Ishikawa (cell line): Measurements from ENCODE around the gene IL1RN.

ENCODE experiments used
- CEBPB ChIP-seq: IDR thresholded peaks from 2 replicates; pipeline ENCODE4 v1.6.1; 2012
- CREB1 ChIP-seq: IDR thresholded peaks from 2 replicates; pipeline ENCODE4 v1.6.1; 2012; ENCODE audit warnings: low read depth
- EGR1 ChIP-seq: IDR thresholded peaks from 2 replicates; pipeline ENCODE4 v1.6.1; 2012
- EP300 ChIP-seq: IDR thresholded peaks from 2 replicates; pipeline ENCODE4 v1.6.1; 2012; ENCODE audit warnings: borderline replicate concordance
- FOXM1 ChIP-seq: IDR thresholded peaks from 2 replicates; pipeline ENCODE4 v1.6.1; 2012; ENCODE audit warnings: low read depth, borderline replicate concordance
- NFIC ChIP-seq: IDR thresholded peaks from 2 replicates; pipeline ENCODE4 v1.6.1; 2012
- RAD21 ChIP-seq: IDR thresholded peaks from 2 replicates; pipeline ENCODE4 v1.6.1; 2012; ENCODE audit warnings: low read depth
- TAF1 ChIP-seq: IDR thresholded peaks from 2 replicates; pipeline ENCODE4 v1.6.1; 2012; ENCODE audit warnings: low read depth, mild to moderate bottlenecking
- TCF12 ChIP-seq: IDR thresholded peaks from 2 replicates; pipeline ENCODE4 v1.6.1; 2012; ENCODE audit warnings: low read depth
- TEAD4 ChIP-seq: IDR thresholded peaks from 2 replicates; pipeline ENCODE4 v1.6.1; 2012
- YY1 ChIP-seq: IDR thresholded peaks from 2 replicates; pipeline ENCODE4 v1.6.1; 2012; ENCODE audit warnings: low read depth
- ZBTB7A ChIP-seq: IDR thresholded peaks from 2 replicates; pipeline ENCODE4 v1.6.1; 2012; ENCODE audit warnings: low read depth
- TF ChIP-seq, protein P1 (sequence below): IDR thresholded peaks from 2 replicates; pipeline ENCODE4 v1.6.1; 2012
- TF ChIP-seq, protein P2 (sequence below): IDR thresholded peaks from 2 replicates; pipeline ENCODE4 v1.6.1; 2012; ENCODE audit warnings: low read depth, mild to moderate bottlenecking
- TF ChIP-seq, protein P3 (sequence below): IDR thresholded peaks from 2 replicates; pipeline ENCODE4 v1.6.1; 2012

The IL1RN gene

GRCh38 chr2:113114996-113115395, 12.4 kb upstream of the IL1RN start:
- TF ChIP-seq CREB1 (no peak), EGR1 (no peak), CEBPB (no peak), TAF1 (no peak), YY1 (no peak), EP300 (no peak), NFIC (no peak), RAD21 (no peak), ZBTB7A (no peak), TCF12 (no peak), TEAD4 (no peak), FOXM1 (no peak)
- TF ChIP-seq, protein P1, sequence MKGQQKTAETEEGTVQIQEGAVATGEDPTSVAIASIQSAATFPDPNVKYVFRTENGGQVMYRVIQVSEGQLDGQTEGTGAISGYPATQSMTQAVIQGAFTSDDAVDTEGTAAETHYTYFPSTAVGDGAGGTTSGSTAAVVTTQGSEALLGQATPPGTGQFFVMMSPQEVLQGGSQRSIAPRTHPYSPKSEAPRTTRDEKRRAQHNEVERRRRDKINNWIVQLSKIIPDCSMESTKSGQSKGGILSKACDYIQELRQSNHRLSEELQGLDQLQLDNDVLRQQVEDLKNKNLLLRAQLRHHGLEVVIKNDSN: no peak
- TF ChIP-seq, protein P2, sequence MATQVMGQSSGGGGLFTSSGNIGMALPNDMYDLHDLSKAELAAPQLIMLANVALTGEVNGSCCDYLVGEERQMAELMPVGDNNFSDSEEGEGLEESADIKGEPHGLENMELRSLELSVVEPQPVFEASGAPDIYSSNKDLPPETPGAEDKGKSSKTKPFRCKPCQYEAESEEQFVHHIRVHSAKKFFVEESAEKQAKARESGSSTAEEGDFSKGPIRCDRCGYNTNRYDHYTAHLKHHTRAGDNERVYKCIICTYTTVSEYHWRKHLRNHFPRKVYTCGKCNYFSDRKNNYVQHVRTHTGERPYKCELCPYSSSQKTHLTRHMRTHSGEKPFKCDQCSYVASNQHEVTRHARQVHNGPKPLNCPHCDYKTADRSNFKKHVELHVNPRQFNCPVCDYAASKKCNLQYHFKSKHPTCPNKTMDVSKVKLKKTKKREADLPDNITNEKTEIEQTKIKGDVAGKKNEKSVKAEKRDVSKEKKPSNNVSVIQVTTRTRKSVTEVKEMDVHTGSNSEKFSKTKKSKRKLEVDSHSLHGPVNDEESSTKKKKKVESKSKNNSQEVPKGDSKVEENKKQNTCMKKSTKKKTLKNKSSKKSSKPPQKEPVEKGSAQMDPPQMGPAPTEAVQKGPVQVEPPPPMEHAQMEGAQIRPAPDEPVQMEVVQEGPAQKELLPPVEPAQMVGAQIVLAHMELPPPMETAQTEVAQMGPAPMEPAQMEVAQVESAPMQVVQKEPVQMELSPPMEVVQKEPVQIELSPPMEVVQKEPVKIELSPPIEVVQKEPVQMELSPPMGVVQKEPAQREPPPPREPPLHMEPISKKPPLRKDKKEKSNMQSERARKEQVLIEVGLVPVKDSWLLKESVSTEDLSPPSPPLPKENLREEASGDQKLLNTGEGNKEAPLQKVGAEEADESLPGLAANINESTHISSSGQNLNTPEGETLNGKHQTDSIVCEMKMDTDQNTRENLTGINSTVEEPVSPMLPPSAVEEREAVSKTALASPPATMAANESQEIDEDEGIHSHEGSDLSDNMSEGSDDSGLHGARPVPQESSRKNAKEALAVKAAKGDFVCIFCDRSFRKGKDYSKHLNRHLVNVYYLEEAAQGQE: no peak
- TF ChIP-seq, protein P3, sequence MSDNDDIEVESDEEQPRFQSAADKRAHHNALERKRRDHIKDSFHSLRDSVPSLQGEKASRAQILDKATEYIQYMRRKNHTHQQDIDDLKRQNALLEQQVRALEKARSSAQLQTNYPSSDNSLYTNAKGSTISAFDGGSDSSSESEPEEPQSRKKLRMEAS: no peak

DNA sequence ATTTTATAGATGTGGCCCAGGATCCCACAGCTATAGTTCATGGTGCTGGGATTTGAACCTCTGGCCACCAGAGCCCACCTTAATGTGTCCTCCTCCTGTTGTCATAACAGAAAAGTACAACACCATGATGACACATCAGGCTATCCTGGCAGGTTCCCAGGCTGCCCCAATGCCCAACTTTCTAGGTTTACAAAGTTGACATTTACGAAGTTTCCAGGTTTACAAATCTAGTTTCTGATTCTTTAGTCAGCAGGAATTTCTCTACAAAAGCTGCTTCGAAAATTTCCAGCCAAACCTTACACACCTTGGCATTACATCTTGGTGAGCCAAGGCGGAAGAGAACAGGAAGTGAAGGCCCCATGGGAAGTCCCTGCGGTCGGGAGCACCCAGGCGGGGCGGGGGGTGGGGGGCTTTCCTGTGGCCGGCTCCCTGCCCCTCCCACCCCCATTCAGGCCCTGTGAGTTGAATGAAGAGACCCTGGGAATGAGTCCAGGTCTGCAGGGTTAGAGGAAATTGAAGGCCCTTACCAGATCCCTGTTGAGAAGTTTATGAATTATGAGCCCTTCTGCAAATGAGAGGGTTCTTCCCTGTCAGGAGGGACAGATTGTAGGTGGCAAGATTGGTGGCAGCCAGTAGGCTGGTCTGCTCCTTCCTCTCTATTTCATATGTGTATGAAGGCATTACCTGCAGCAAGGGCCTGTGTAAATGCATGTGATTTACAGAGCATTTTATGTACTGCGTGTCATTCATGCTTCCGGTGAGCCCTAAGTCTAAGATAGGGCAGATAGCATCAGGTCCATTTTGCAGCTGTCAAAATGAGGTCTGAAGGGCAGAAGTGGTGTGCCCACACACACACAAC, 11.1 kb upstream of the IL1RN start:
- TF ChIP-seq TAF1 (no peak), EGR1 (no peak), TEAD4 (no peak), CREB1 (no peak), TCF12 (no peak), EP300 (no peak), CEBPB (no peak), YY1 (no peak), NFIC (no peak), FOXM1 (no peak), RAD21 (no peak), ZBTB7A (no peak)
- TF ChIP-seq, protein P2: no peak
- TF ChIP-seq, protein P1: no peak
- TF ChIP-seq, protein P3: no peak

DNA sequence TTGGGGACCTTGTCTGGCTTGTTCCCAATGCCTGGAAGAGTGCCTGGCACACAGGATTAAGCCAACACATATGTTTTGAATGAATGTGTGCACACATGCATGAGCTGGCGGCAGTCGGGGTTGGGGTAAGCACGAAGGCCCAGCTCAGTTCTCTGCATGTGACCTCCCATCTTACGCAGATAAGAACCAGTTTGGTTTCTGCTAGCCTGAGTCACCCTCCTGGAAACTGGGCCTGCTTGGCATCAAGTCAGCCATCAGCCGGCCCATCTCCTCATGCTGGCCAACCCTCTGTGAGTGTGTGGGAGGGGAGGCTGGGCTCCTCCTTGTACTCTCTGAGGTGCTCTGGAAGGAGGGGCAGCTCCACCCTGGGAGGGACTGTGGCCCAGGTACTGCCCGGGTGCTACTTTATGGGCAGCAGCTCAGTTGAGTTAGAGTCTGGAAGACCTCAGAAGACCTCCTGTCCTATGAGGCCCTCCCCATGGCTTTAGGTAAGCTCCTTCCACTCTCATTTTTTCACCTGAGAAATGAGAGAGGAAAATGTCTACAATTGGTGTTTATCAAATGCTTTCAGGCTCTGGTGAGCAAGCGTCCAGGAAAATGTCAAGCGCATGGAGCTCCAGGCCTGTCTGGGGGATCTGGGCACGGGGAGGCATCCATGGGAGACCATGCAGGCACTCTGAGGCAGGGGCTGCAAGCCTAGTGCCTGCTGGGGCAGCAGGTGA, 9.7 kb upstream of the IL1RN start:
- TF ChIP-seq EGR1 (peak; percentile 43), YY1 (no peak), TEAD4 (no peak), TCF12 (no peak), CREB1 (no peak), RAD21 (no peak), NFIC (peak; percentile 49; the same call in 1 of the 2 replicates)
- TF ChIP-seq, protein P2: no peak
- TF ChIP-seq, protein P1: peak; percentile 49
- TF ChIP-seq, protein P3: 0 out of 2 replicates have a peak, but pooled peaks have one; percentile 25
